Frontal cortex (tissue), 4 donors: ENCODE data around the gene OR51V1. TPM values are rescaled to one million over a fixed set of nuclear protein-coding genes. Genes with fewer than 3 reads are reported as not detected.
"Not testable (repeated sequence)": the region's sequence is repeated elsewhere in the genome, so short reads cannot be mapped to it uniquely, and the experiment has no call there.

Experiments used
- DNase-seq, 2 donors: peaks; one replicate each; pipeline ENCODE4 v3.0.0; 2012; ENCODE audit warnings: low spot score in 2 of 2
- FAIRE-seq: peaks from 2 replicates; lab custom pipeline; 2012; peaks lifted over from hg19 to GRCh38; lab: Jason Lieb, UNC
- total RNA-seq: library from RNA; depleted of rRNA; stranded (reverse); fragments of >200 nt; gene quantifications from one replicate; pipeline ENCODE4 v1.2.3, GENCODE V29; 2014
- donor health status: control.
- donor health status: control.
- donor health status: control.

The OR51V1 gene
- not detected for total RNA-seq

- no peak for FAIRE-seq
Measured at GRCh38 chr11:5200582-5200981, at the start of gene OR51V1. OR51V1 (minus strand) TSS chr11:5200682; CDS start chr11:5200682, 0 bp downstream.

GRCh38 chr11:5249807-5250396 lies 49.4 kb upstream of the OR51V1 start, which contains the start of gene HBG1:
HBG1 (minus strand) TSS chr11:5249857; CDS start chr11:5249804, 53 bp downstream.
- not testable (repeated sequence) for FAIRE-seq, DNase-seq

More at GRCh38 chr11:5200582-5200981, at the start of gene OR51V1:
- DNase-seq: no peak

- not testable (repeated sequence) for FAIRE-seq, DNase-seq
Measured at GRCh38 chr11:5248498-5248897, 48.0 kb upstream of the OR51V1 start.

GRCh38 chr11:5247472-5248192 lies 47.1 kb upstream of the OR51V1 start:
- no peak for FAIRE-seq
- DNase-seq: no peak

- no peak for FAIRE-seq
- DNase-seq: no peak
Measured at GRCh38 chr11:5246772-5247471, 46.4 kb upstream of the OR51V1 start.

GRCh38 chr11:5245155-5245554 lies 44.7 kb upstream of the OR51V1 start:
- DNase-seq: no peak
- no peak for FAIRE-seq

- FAIRE-seq (no peak), DNase-seq (no peak)
Measured at GRCh38 chr11:5243816-5244180, 43.3 kb upstream of the OR51V1 start.

GRCh38 chr11:5242933-5243815 lies 42.7 kb upstream of the OR51V1 start:
- FAIRE-seq (no peak), DNase-seq (no peak)

- DNase-seq: no peak
- no peak for FAIRE-seq
Measured at GRCh38 chr11:5242208-5242607, 41.7 kb upstream of the OR51V1 start.

- no peak for FAIRE-seq
- no peak for DNase-seq
Measured at GRCh38 chr11:5241458-5241857, 41.0 kb upstream of the OR51V1 start.

- no peak for FAIRE-seq
- no peak for DNase-seq
Measured at GRCh38 chr11:5240458-5240857, 40.0 kb upstream of the OR51V1 start.

GRCh38 chr11:5240056-5240455 lies 39.6 kb upstream of the OR51V1 start:
- FAIRE-seq (no peak), DNase-seq (no peak)

- no peak for DNase-seq
- no peak for FAIRE-seq
Measured at GRCh38 chr11:5239046-5239445, 38.6 kb upstream of the OR51V1 start.

- FAIRE-seq: no peak
- DNase-seq: no peak
Measured at GRCh38 chr11:5238486-5238885, 38.0 kb upstream of the OR51V1 start.

- no peak for FAIRE-seq
Measured at GRCh38 chr11:5237420-5237819, 36.9 kb upstream of the OR51V1 start.

GRCh38 chr11:5235364-5236095 lies 35.0 kb upstream of the OR51V1 start:
- no peak for FAIRE-seq

More at GRCh38 chr11:5237420-5237819, 36.9 kb upstream of the OR51V1 start:
- DNase-seq: no peak

GRCh38 chr11:5234381-5234834 lies 33.9 kb upstream of the OR51V1 start, which contains the start of gene HBD:
HBD (minus strand) TSS chr11:5234483; CDS start chr11:5234433, 50 bp downstream.
- DNase-seq (no peak), FAIRE-seq (no peak)

More at GRCh38 chr11:5235364-5236095, 35.0 kb upstream of the OR51V1 start:
- no peak for DNase-seq

GRCh38 chr11:5233307-5233706 lies 32.8 kb upstream of the OR51V1 start:
- DNase-seq (no peak), FAIRE-seq (no peak)

GRCh38 chr11:5232821-5233220 lies 32.3 kb upstream of the OR51V1 start:
- DNase-seq (no peak), FAIRE-seq (no peak)
